Hepatocyte (in vitro differentiated cells): ENCODE results near the gene SNX9.

Experiments
- CTCF ChIP-seq: fragments of 200-600 bp; sonication (generic); IDR thresholded peaks from 2 replicates; pipeline ENCODE4 v1.5.1; 2016; ENCODE audit warnings: antibody characterized with exemption, mild to moderate bottlenecking; ENCODE audit not compliant: poor library complexity
- EZH2phosphoT487 ChIP-seq: fragments of 200-600 bp; sonication (generic); IDR thresholded peaks from one replicate; pipeline ENCODE4 v1.6.1; 2018; ENCODE audit warnings: antibody characterized with exemption, mild to moderate bottlenecking, low read depth, moderate library complexity; ENCODE audit not compliant: unreplicated experiment, severe bottlenecking

GRCh38 chr6:157959451-157960227 lies 136.6 kb downstream of the SNX9 start:
- TF ChIP-seq CTCF, result no peak
- TF ChIP-seq EZH2phosphoT487, result no peak
